HG02885 (cell line): ENCODE data around the gene CDK14.
"Not testable (repeated sequence)": the region's sequence is repeated elsewhere in the genome, so short reads cannot be mapped to it uniquely, and the experiment has no call there.

Experiments
- ATAC-seq: cut with Tn5 transposase; IDR thresholded peaks from one replicate; pipeline ENCODE4 v1.9.1; 2021; ENCODE audit warnings: mild to moderate bottlenecking; ENCODE audit not compliant: unreplicated experiment, poor library complexity

The CDK14 gene

DNA sequence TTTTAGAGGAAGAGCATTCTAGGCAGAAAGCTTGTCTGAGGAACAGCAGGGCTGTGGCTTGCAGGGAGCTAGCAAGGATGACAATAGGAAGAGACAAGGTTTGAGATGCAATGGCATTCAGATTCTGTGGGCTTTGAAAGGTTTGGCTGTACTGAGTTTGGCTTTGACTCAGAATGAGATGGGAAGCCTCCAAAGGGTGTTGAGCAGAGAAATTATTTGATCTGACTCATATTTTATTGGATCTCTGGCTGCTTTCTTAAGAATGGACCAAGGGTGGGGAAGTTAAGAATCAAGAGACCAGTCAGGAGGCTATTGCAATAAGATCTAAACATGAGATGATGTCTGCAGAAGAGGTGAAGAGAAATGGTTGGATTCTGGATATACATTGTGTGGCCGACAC is 273.2 kb downstream of the CDK14 start:
- ATAC-seq = no peak

DNA sequence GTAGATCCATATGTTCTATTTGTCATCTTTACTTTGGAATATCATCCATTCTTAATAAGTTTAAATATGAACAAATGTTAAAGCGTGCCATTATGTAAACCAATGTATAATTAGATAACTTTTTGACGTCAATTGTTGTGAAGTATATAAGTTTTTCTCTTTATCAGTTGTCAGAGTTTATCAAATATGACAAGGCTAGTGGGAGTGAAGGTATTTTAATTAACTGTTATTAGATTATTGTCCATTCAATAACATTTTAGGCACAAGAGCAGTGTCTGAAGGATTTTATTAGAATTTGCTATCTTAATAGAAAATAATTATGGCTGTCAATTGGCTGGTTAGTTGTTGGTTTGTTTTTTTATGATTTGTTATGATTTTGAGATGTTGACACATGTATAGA is 280.6 kb downstream of the CDK14 start:
- no peak for ATAC-seq

DNA sequence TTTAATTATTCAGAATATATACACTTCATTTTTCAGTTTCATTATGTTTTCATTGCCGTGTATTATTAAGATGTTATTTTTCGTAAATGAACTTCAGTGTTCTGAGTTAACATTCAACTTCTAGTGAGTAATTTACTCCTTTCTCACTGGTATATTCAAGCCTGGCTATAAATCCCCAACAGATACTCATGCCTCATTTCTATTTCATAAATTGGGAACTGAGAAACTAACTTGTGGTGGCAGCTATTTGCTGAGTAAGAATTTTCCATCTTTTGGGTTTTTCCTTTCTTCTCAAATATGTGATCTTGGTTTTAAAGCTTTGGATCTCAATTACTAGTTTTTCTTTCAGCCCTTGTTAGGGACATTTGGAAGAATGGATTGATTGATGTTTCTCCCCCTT is 281.1 kb downstream of the CDK14 start:
- no peak for ATAC-seq

DNA sequence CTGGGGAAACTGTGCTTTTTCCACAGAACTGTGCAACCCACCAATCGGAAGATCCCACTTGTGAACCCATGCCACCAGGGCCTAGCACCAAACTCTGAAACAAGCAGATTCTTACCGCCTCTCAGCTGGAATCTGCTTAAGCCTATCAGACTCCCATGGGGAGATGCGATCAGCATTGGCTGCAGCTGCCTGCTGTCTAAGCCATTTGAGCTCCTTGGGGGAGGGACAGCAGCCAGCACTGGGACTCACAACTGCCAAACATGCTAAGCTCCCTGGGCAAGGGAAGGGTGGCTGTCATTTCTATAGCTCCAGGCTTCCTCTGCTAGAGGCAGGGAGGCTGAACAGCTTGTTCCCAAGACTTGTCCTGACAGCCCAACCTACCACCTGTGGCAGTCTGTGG is 283.8 kb downstream of the CDK14 start:
- no peak for ATAC-seq

DNA sequence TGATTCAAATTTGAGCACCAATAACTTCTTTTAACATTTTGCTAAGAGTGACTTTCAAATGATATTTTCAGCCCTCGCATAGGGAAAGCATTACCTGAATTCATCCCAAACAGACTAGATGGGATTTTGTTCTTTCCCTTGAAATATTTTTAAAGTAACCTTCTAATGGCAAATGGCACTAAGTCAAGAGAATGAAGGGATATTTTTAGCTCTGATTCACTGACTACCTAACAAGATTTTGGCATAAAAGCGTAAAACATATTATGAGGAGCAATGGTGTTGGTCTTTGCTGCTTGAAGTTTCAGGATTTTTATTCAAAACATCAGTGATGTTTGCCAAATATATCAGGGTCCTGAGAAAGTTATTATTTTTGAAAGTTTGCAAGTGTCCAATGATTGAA is 290.3 kb downstream of the CDK14 start:
- ATAC-seq = no peak

DNA sequence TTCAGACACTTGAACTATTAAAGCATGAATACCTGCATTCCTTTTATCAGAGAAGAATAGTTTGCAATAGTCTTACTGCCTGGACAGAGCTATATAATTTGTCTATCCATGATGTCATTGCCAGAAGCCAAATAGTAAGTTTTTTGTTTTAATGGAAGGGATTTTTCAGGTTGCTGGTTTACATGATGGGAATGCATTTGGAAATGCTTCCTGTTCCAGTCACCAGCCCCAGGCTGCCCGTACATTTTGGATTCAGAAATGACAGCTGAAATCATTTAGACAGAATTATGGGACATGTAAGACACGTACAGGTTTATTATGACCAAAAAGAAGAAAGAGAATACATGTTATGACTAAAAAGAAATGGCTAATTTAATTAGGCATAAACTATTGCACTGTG is 293.1 kb downstream of the CDK14 start:
- ATAC-seq = no peak

DNA sequence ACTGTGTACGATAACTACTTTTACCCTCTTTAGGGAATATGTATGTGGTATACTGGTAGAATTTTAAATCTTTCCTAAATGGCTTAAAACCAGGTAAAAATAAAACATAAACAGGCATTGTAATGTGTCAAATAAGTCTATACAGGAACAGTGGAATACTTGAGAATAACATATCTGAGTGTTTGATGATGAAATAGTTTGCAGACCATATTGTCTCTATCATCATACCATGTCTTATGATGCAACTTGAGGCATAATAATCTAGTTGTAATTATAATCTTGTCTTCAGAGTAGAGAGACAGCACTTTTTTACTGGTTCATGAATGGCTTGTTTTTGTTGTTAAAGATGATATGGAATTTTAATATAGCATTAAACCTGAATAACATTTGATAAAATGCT is 293.5 kb downstream of the CDK14 start:
- no peak for ATAC-seq

DNA sequence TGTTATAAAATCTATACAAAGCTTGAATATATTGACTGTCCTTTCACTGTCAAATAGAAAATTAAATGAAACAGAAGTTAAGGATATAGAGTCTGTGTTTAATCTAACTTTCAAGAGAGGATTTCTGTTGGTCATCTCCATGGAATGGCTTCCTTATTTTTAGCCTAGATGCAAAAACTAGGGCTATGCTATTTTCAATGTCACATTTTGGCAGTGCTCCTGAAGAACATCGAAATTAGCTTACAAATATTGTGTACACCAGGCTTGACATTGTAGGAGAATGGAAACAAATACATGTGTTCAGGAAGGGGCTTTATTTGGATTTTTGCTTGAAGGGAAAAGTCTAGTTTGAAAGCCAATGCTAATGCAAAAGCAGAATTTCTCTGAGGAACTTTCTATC is 295.4 kb downstream of the CDK14 start:
- no peak for ATAC-seq

DNA sequence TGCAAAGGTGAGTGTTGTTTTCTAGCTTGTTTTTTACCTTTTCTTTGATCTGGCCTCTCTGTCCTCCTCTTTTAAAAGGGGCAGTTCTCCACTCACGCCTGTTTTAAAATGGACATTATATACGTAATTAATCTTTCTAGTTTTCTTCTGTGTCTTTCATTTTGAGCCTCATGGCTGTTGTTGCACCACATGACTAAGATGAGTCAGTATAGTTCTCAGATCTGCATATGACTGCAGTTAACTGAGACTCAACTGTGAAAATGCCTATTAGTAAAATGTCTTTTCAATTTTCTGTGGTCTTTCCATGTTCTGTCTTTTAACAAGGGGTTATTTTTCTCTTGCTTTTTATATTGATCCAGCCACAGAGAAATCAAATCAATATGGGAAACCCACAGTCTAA is 296.1 kb downstream of the CDK14 start:
- peak; percentile 90 for ATAC-seq

DNA sequence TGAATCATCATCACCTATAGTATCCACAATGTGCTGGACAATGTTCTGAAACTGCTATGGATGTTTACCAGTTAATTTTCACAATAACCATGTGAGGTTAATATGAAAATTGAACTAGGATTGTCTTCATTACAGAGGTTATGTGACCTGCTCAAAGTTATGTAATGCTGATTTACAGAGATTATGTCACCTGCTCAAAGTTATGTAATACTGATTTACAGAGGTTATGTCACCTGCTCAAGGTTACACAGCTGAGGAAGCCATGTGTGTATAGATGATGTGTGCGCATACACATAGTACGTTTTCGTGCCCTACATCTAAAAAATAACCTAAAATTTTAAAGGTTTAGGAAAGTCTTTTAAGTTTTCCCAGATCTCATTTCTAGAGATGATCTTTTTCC is 298.0 kb downstream of the CDK14 start:
- ATAC-seq = no peak

DNA sequence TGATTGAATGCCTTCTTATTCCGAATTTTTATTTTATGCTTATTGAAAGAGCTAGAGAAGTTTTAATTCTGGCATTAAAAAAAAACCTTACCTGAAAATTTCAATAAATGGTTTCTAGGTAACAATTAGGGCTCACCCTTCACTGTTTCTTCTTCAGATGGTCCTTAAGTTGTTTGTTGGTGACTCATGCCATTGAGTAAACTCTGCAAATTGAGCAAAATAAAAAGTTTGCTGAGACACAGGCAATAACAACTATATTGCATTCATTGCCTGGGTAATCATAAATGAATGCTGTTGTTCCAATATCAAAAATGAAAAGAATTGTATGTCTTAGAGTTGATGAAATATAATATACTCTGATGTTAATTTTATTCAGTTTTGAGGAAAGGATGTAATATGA is 300.3 kb downstream of the CDK14 start:
- ATAC-seq = no peak

DNA sequence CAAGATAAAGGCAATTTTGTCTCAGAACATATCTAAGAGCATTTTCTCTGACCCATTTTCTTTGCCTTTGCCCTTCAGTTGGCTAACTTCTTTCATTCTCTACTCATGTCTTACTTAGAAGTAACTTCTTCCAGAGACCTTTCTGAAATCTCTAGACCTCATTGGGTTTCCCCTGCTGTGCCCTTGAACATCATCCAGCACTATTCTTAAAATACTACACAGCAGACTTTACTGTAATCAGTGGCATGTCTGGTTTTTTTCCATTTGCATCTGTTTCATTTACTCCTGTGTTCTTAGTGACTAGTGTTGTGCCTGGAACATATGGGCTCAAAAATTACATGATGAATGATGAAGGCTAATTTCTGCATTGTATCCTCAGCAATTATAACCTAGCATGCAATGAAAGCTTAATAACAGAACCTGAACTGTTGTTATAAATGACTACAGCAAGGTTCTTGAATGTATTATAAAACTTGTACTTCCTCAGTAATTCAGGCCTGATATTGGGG is 301.9 kb downstream of the CDK14 start:
- peak; percentile 62 for ATAC-seq

DNA sequence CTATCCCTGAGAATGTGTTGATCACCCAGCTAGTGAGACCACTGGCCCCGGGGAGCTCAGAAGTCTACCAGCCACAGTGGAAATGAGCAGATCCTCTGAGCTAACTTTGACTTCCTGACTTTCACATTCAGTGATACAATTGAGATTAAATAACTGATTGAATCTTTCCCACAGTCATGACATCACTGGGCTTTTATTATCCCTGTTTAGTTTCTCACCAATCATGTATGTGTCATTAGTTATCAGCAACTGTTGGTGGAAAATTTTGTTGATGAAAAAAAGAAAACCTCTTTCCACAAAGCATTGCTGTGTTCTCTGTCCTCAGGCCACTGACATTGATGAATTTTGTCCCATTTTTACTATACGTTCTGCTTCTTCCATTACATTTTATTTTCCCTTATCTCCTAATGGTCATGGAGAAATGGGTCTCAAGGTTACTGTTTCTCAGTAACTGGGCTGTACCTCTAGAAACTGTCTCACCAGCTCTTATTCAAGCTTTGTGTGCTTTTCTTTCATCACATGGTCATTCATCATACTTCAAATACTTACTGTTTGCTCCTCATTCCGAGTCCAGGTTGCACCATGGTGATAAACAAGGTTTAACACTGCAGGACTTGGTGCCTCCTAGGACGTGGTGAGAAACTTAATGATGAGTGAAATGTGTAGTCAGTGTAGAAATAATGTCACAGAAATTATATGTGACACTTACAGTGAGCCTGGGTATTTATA is 304.7 kb downstream of the CDK14 start:
- no peak for ATAC-seq

DNA sequence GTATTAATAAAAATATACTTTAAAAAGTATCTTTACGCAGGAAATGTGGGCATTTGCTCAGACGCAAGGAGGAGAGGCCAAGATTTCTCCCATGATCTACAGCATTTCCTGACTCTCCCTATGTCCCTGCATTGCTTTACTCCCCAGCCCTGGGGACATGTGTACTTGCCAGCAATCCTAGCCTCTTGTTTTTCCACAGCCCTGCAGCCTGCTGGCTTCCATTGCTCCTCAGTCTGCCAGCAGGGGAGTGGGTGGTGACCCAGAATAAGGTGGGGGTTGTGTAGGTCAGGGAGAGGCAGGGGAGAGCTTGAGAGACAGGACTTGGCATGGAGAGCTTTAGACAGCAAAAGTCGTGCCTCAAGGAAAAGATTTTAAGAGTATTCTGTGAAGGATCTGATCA is 307.7 kb downstream of the CDK14 start:
- no peak for ATAC-seq

DNA sequence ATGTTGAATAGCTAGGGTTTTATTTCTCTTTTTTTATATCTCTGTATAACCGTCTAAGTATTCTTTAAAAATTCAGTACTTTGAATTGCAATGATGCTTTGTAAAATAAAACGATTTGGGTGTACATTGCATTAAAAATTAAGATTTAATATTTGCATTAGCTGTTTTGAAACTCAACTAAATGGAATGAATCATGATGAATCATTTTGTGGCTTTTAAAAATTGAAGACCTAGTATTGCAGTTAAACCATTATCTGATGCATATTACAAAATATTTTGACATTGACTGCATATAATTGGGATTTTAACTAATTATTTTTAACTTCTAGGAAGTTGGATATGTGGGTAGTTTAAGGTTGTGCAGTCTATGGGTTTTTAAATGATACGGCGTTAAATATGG is 314.0 kb downstream of the CDK14 start:
- no peak for ATAC-seq

DNA sequence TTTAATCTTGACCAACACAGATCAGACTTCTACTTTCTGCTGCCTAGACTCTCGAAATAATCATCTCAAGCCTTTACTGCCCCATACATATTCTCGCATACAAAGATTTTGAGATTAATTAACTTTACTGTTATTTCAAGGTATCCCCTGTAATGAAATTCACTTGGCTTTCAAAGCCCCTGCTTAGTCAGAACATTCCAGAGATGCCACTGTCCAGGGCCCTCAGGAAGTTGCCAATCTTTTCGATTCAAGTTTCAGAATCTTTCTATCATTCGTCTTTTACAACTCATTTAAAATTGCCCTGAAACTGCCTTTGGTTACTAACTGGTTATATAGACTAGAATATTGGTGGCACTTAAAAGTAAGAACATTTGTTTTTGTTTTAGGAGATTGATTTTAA is 320.2 kb downstream of the CDK14 start:
- no peak for ATAC-seq

DNA sequence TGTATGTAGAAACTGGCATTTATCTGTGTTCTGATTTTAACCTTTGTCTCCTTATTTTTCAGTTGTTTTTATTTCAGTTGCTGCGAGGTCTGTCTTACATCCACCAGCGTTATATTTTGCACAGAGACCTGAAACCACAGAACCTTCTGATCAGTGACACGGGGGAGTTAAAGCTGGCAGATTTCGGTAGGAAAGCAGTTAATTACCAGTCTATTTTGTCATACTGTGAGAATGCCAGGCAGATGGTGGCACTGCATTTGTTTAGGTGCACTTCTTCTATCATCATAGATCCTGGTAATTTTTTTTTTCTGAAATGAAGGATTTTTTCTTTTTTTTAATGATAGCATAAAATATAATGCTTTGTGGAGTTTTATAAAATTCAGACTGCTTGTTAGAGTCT is 321.4 kb downstream of the CDK14 start:
- ATAC-seq = no peak

DNA sequence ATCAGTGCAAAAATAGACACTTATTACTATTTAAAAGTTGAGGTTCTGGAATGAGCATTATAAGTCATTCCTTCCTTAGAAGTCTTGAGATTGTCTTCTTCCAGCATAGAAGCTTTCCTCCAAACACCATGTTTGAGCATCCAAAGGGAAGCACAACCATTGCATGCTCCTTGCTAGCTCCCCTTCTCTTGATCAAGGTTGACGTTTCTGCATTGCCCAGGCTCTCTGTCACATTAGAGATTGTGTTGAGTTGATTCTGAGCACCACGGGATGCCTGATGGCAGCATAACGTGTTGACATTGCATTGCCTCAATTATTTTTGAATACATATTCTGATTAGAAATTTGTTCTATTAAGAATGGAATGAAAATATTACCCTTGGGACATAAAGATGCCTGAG is 322.2 kb downstream of the CDK14 start:
- ATAC-seq = no peak

DNA sequence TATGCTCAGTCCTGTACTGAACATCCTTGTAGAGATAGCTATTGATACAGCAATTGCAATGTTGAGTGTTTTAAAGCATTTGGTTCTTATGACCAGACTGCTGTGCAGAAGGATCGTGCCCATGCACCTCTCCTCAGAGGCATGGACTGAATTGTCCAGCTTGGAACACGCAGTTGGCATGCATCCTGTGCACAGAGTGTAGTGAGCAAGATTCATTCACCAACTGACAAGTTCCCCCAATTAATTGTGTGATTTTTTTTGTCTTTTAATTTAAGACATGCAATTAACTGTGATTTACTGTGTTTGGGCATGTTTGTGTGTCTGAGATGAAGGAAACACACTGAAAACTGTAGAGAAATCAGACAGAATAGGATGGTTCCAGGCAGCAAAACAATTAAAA is 323.7 kb downstream of the CDK14 start:
- ATAC-seq = no peak

DNA sequence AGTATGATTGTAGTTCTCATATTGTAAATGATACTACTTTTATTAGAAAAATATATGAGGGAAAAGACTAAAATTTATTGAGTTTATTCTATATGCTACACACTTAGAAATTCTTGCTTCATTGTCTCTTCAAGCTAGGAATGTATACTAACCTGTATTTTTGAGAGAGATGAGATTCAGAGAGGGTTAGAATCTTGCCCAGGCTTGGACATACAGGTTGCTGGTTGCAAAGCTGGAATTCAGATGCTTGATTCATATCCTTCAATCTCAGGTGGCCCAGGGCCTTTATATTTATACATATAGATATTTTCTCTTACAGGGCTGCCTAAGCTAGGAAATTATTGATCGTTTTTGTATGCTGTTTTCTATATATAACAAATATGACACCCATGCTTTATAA is 324.2 kb downstream of the CDK14 start:
- ATAC-seq = no peak

DNA sequence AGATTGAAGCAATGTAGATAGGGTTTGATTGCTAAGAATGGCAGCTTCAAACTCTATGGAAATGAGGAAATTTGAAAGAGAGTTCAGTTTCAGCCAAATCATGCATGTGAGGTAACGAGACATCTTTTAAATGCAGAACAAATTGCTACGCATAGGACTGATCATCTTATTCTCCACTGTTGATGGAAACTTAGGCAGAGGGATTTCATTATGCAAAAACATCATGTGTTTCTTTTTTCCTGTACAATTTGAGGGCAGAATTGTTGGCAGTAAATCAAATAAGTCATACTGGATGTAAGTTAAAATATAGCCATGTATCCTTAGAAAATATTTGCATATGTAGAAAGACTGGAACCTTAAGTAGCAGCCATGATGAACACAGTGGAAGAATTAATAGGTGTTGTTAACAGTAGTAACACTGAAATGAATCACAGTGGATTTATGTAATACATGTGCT is 327.4 kb downstream of the CDK14 start:
- ATAC-seq = no peak

DNA sequence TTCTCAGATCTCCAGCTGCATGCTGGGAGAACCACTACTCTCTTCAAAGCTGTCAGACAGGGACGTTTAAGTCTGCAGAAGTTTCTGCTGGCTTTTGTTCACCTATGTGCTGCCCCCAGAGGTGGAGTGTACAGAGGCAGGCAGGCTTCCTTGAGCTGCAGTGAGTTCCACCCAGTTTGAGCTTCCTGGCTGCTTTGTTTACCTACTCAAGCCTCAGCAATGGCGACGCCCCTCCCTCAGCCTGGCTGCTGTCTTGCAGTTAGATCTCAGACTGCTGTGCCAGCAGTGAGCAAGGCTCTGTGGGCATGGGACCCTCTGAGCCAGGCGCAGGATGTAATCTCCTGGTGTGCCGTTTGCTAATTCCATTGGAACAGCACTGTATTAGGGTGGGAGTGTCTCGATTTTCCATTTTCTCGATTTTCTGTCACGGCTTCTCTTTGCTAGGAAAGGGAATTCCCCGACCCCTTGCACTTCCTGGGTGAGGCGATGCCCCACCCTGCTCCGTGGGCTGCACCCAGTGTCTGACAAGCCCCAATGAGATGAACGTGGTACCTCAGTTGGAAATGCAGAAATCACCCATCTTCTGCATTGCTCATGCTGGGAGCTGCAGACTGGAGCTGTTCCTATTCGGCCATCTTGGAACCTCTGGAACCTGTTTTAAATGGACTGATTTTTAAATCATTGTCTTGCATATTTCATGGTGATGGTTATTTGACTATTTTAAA is 332.7 kb downstream of the CDK14 start:
- not testable (repeated sequence) for ATAC-seq
